Pancreas (tissue), 10 donors: Measurements from ENCODE around the gene ATIC. TPM values are rescaled to one million over a fixed set of nuclear protein-coding genes. Genes with fewer than 3 reads are reported as not detected.

Experiments used
- ATAC-seq, 4 donors: fragments of 200-7000 bp; cut with Tn5 transposase; one replicate each; pipeline versions ENCODE4 v1.8.0 to v1.9.1; 2020; ENCODE audit warnings: mild to moderate bottlenecking in 4 of 4, moderate library complexity in 4 of 4
- DNase-seq, 6 donors: peaks; one replicate each; pipeline ENCODE4 v3.0.0-alpha.2; 2020
- FAIRE-seq: peaks from 2 replicates; lab custom pipeline; 2012; peaks lifted over from hg19 to GRCh38; lab: Jason Lieb, UNC
- H3K27ac ChIP-seq, 4 donors: fragments of 200-600 bp; sonication (generic); 1 replicate in 3 of 4; 2 replicates in 1 of 4; pipeline versions ENCODE4 v1.5.0 to v1.8.0; 2020
- H3K27me3 ChIP-seq, 4 donors: fragments of 200-600 bp; one replicate each; pipeline ENCODE4 v1.8.0; 2021
- H3K36me3 ChIP-seq, 3 donors: fragments of 200-600 bp; sonication (generic) in 1 of 3; one replicate each; pipeline versions ENCODE4 v1.5.0 to v1.8.0; 2020 to 2021
- H3K4me1 ChIP-seq, 3 donors: fragments of 200-600 bp; one replicate each; pipeline ENCODE4 v1.8.0; 2021
- H3K4me3 ChIP-seq, 4 donors: fragments of 200-600 bp; sonication (generic) in 2 of 4; one replicate each; pipeline versions ENCODE4 v1.5.0 to v1.8.0; 2020 to 2021
- H3K9me3 ChIP-seq, 4 donors: fragments of 200-600 bp; one replicate each; pipeline ENCODE4 v1.8.0; 2021
- CTCF ChIP-seq, 4 donors: fragments of 200-600 bp; sonication (generic) in 3 of 4; IDR thresholded peaks; one replicate each; pipeline versions ENCODE4 v1.5.0 to v1.8.0; 2021; ENCODE audit warnings: antibody characterized with exemption in 4 of 4
- WGBS, 2 donors: extraction: QIAGEN DNeasy Blood & Tissue Kit; methylation state at CpG; one replicate each; pipeline ENCODE4 v1.1.7; 2013; 5-methylcytosine and 5-hydroxymethylcytosine counted together
- intact Hi-C, 3 donors: fragments of 100-400 bp; cut with DNase I; formaldehyde crosslinking; loops; one replicate each; pipeline versions ENCODE4 v1.11.1 to v1.14.2; 2022
- polyA plus RNA-seq, 2 donors: library from polyadenylated mRNA; stranded (reverse); fragments of 200-250 nt; gene quantifications; one replicate each; pipeline ENCODE4 v1.2.3, GENCODE V29; 2013
- total RNA-seq, 6 donors: library from RNA; stranded (reverse); fragmentation: NEBNext Ultra II Directional in 4 of 6; extraction: Animal tissue kit (Norgen Biotek cat#: 25700) in 4 of 6; gene quantifications; one replicate each; pipeline versions ENCODE4 v1.2.1 to v1.2.4, GENCODE V29; 2021 to 2023
- donor health status: healthy with polysubstance abuse.
- donor health status: DM: no; HTN: no; CAD: no; lungs with moderate emphysema.
- donor health status: DM: no; HTN: no; CAD: no.
- donor health status: control.
- donor health status: control.
- donor health status: Bipolar disorder and iron deficiency.
- donor health status: DM: yes; HTN: yes; CAD: no.
- donor health status: DM: no; HTN: no; CAD: no.
- donor health status: DM: no; HTN: no; CAD: no.
- donor health status: DM: yes; HTN: yes; CAD: no.

Gene ATIC
- total and polyA plus RNA-seq, 8 donors: 38.6 to 73.2 (median 45.6) TPM

- FAIRE-seq (no peak), ATAC-seq (no peak), DNase-seq (no peak)
- Histone ChIP-seq H3K9me3 (no peaks in the 10 kb centered on the region), H3K27ac (no peak overlapping the region), H3K27me3 (no peaks in the 10 kb centered on the region), H3K4me3 (no peak overlapping the region), H3K4me1 (peaks cover 0 to 13% (median 0%) of the 10 kb centered on the region in 3 donors), H3K36me3 (no peaks in the 10 kb centered on the region)
- intact Hi-C loops: no loop called here
- TF ChIP-seq CTCF (IDR thresholded peaks at IDR 0.05): no peak
- WGBS, 2 donors: 69 to 73% methylated on average over 4 of the region's 4 CpGs
Measured at GRCh38 chr2:215313255-215313613, 1.4 kb downstream of the ATIC start.

DNA sequence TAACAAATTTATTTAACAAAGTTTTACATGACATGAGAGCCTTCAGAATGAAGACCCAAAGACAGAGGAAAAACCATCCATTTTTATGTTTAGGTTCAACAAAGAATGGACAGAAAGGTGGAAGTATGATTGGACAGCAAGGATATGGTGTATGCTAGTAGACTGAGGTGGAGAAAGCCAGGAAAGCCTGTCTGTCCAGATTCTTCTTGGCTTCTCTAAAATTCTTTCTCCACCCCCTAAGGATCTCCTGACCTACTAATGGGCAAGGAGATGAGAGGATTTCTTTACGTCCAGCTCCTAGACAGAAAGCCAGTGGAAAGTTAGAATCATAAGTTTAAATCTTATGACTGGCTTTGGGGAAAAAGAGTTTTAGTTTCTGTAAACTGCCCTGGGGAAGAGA, 3.0 kb downstream of the ATIC start:
- Histone ChIP-seq H3K36me3 (peaks cover 0 to 10% (median 0%) of the 10 kb centered on the region in 3 donors), H3K4me3 (no peak overlapping the region), H3K4me1 (peaks cover 0 to 13% (median 0%) of the 10 kb centered on the region in 3 donors), H3K9me3 (no peaks in the 10 kb centered on the region), H3K27me3 (no peaks in the 10 kb centered on the region), H3K27ac (no peak overlapping the region)
- FAIRE-seq (no peak), DNase-seq (no peak), ATAC-seq (no peak)
- 76 to 87% methylated on average over 1 of the region's 1 CpG for WGBS, 2 donors
- intact Hi-C loops: no loop called here
- TF ChIP-seq CTCF (IDR thresholded peaks at IDR 0.05): no peak

GRCh38 chr2:215315301-215315700, 3.4 kb downstream of the ATIC start:
- no peak overlapping the region for H3K4me3 ChIP-seq
- intact Hi-C loops: no loop called here
- peaks cover 0 to 13% (median 0%) of the 10 kb centered on the region in 3 donors for H3K4me1 ChIP-seq
- DNase-seq: no peak
- TF ChIP-seq CTCF (IDR thresholded peaks at IDR 0.05): no peak
- FAIRE-seq: no peak
- H3K36me3 ChIP-seq: peaks cover 0 to 14% (median 0%) of the 10 kb centered on the region in 3 donors
- ATAC-seq: no peak
- H3K27me3 ChIP-seq: no peaks in the 10 kb centered on the region
- H3K9me3 ChIP-seq: no peaks in the 10 kb centered on the region
- 95 to 100% methylated on average over 2 of the region's 2 CpGs for WGBS, 2 donors
- no peak overlapping the region for H3K27ac ChIP-seq

GRCh38 chr2:215316336-215316735, 4.5 kb downstream of the ATIC start:
- Histone ChIP-seq H3K9me3 (no peaks in the 10 kb centered on the region), H3K27ac (no peak overlapping the region), H3K36me3 (peaks cover 0 to 23% (median 0%) of the 10 kb centered on the region in 3 donors), H3K4me1 (peaks cover 0 to 10% (median 0%) of the 10 kb centered on the region in 3 donors), H3K4me3 (no peak overlapping the region), H3K27me3 (no peaks in the 10 kb centered on the region)
- FAIRE-seq (no peak), ATAC-seq (no peak), DNase-seq (no peak)
- no peak for TF ChIP-seq CTCF (IDR thresholded peaks at IDR 0.05)
- 84 to 95% methylated on average over 2 of the region's 2 CpGs for WGBS, 2 donors
- intact Hi-C loops: no loop called here

GRCh38 chr2:215319500-215319899, 7.6 kb downstream of the ATIC start:
- Histone ChIP-seq H3K27ac (no peak overlapping the region), H3K4me3 (no peak overlapping the region), H3K27me3 (no peaks in the 10 kb centered on the region), H3K36me3 (peaks cover 0 to 23% (median 0%) of the 10 kb centered on the region in 3 donors), H3K4me1 (no peaks in the 10 kb centered on the region), H3K9me3 (no peaks in the 10 kb centered on the region)
- 95 to 98% methylated on average over 5 of the region's 5 CpGs for WGBS, 2 donors
- ATAC-seq (no peak), FAIRE-seq (no peak), DNase-seq (no peak)
- no peak for TF ChIP-seq CTCF (IDR thresholded peaks at IDR 0.05)
- intact Hi-C loops: no loop called here
